Lower leg skin (tissue), 4 donors: ENCODE data around the gene SLC22A23. TPM values are rescaled to one million over a fixed set of nuclear protein-coding genes. Genes with fewer than 3 reads are reported as not detected.

ENCODE experiments used
- DNase-seq, 2 donors: peaks; one replicate each; pipeline ENCODE4 v3.0.0-alpha.2; 2019; ENCODE audit warnings: low spot score in 2 of 2
- H3K4me3 ChIP-seq: fragments of 200-600 bp; sonication (generic); 2 replicates; pipeline ENCODE4 v1.5.1; 2017; ENCODE audit warnings: mild to moderate bottlenecking, low read depth; ENCODE audit not compliant: poor library complexity, severe bottlenecking
- POLR2A ChIP-seq, 2 donors: fragments of 450-650 bp; IDR thresholded peaks; one replicate each; pipeline ENCODE4 v1.6.1; 2016 to 2017; ENCODE audit warnings: antibody characterized with exemption in 2 of 2, mild to moderate bottlenecking in 1 of 2, moderate library complexity in 1 of 2
- WGBS, 2 donors: methylation state at CpG; one replicate each; pipeline ENCODE4 v1.1.5; 2018; 5-methylcytosine and 5-hydroxymethylcytosine counted together
- intact Hi-C: fragments of 100-400 bp; cut with DNase I; formaldehyde crosslinking; loops from one replicate; pipeline ENCODE4 v1.15.0; 2023; ENCODE audit warnings: low total_unique reads
- total RNA-seq, 4 donors: library from RNA; depleted of rRNA; stranded (reverse); fragments of >200 nt; gene quantifications; one replicate each; pipeline ENCODE4 v1.1.0, GENCODE V29; 2016
- TF ChIP-seq, protein P1 (sequence below), 3 donors: fragments of 450-650 bp; IDR thresholded peaks; one replicate each; pipeline ENCODE4 v1.5.1; 2016; ENCODE audit warnings: antibody characterized with exemption in 3 of 3, mild to moderate bottlenecking in 3 of 3, moderate library complexity in 2 of 3

SLC22A23 gene
- total RNA-seq, 4 donors from 2014 or later = 29.2 to 50.7 (median 43.2) TPM

DNA sequence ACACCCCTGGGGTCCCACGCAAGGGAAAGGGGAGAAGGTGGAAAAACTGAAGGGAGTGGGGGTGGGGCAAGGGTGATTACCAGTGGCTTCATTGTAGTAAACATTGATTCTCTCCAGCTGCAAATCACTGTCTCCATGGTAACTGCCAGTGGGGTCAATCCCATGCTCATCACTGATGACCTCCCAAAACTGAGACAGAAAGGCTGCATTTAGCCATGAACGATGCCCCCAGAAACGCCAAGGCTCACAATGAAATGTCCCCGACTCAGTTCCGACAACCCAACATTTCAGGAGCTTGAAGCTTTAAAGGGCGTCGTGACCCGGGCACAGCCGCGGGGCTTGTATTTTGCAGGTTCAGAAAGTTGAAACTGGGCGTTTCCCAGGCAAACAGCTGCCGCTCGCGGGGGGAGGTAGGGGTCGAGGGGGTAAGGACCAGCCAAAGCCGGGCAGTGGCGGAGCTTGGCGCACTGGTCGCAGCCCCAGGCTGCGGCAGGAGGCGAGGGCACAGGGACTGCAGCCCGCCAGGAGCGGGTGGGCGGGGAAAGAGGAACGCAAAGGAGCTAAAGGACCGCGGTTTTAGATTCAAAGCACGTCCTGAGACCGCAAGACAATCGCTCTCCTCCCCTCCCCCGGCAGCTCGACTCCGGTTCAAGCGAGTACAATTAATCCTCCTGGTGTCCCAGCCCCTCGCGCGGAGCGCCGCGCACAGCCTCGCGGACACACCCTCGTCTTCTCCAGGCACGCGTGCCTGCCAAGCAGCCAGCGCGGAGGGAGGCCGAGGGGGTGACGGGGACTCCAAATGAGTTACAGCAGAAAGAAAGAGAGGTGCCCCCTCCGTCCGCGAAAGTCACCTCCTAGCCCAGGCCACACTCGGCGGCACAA lies 230.1 kb downstream of the SLC22A23 start:
- peak in 1 of 2 donors; percentile 86 for DNase-seq
- WGBS, 2 donors = 4 to 5% methylated on average over 35 to 47 of the region's 54 CpGs
- intact Hi-C loops = no loop called here
- H3K4me3 ChIP-seq = peak overlapping the region; percentile 10
- TF ChIP-seq, protein P1, sequence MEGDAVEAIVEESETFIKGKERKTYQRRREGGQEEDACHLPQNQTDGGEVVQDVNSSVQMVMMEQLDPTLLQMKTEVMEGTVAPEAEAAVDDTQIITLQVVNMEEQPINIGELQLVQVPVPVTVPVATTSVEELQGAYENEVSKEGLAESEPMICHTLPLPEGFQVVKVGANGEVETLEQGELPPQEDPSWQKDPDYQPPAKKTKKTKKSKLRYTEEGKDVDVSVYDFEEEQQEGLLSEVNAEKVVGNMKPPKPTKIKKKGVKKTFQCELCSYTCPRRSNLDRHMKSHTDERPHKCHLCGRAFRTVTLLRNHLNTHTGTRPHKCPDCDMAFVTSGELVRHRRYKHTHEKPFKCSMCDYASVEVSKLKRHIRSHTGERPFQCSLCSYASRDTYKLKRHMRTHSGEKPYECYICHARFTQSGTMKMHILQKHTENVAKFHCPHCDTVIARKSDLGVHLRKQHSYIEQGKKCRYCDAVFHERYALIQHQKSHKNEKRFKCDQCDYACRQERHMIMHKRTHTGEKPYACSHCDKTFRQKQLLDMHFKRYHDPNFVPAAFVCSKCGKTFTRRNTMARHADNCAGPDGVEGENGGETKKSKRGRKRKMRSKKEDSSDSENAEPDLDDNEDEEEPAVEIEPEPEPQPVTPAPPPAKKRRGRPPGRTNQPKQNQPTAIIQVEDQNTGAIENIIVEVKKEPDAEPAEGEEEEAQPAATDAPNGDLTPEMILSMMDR (IDR thresholded peaks at IDR 0.05) = no peak
- TF ChIP-seq POLR2A (IDR thresholded peaks at IDR 0.05) = no peak

DNA sequence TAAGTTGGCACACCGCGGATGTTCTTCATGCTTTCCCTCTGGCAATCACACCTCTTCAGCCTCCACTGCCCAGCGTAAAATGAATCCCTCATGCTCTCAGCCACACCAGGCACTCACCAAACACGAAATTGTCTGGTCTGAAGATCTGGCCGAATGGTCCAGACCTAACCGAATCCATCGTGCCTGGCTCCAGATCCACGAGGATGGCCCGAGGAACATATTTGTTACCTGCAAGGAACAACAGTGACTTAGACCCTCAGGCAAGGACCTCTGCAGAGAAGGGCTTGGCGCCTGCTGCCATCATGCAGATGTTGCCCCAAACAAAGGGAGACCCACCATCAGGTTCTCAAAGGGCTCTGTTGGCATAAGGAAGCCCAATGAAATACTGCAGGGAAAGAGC lies 230.8 kb downstream of the SLC22A23 start:
- H3K4me3 ChIP-seq = no peak overlapping the region
- peak in 1 of 2 donors; percentile 67 for DNase-seq
- 87 to 88% methylated on average over 10 of the region's 10 CpGs for WGBS, 2 donors
- TF ChIP-seq, protein P1 (IDR thresholded peaks at IDR 0.05) = no peak
- TF ChIP-seq POLR2A (IDR thresholded peaks at IDR 0.05) = no peak
- intact Hi-C loops = no loop called here

DNA sequence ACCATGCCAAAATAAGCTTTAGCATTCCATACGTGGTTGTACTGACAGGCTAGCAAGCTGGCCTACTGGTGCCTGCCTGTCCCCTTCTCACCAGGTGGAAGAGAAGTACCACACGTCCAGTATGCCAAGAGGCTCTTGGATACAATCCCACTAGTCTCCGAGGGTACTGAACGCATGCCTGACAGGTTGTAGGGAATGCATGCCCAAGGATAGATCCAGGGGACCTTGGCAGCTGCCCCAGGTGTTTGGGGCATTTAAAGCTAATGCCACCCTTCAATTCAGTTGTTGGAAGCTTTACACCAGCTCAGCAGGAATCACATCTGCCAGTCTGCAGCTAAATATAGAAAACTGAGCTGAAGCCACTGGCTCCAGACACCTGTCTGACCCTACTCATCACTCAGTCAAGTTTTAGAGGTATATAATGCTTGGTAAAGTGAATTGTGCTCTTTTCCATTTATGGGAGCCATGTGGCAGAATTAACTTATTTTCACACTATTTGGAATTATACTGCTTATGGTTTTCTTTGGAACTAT lies 234.3 kb downstream of the SLC22A23 start:
- TF ChIP-seq POLR2A (IDR thresholded peaks at IDR 0.05) = no peak
- intact Hi-C loops = no loop called here
- no peak overlapping the region for H3K4me3 ChIP-seq
- WGBS, 2 donors = 72 to 81% methylated on average over 4 of the region's 4 CpGs
- peak in 1 of 2 donors; percentile 9 for DNase-seq

DNA sequence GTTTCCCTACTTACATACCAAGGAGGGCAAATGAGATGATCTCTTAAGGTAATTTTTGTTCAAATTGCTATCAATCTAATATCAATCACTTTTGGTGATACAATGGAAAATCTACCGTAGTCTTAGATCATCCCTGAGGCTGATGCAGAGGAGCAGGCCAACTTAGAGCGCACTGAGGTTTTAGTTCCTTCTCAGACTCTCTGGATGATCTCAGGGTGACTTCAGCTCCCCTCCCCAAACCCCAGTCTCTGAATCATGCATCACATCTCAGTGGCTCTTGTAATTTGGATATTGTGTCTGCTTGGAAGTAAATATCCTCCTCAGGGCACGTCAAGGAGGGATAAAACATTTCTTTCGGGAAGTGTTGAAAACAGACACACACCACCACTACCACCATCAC lies 235.3 kb downstream of the SLC22A23 start:
- no peak for DNase-seq
- H3K4me3 ChIP-seq = no peak overlapping the region
- 88 to 89% methylated on average over 4 of the region's 4 CpGs for WGBS, 2 donors
- intact Hi-C loops = no loop called here
- TF ChIP-seq POLR2A (IDR thresholded peaks at IDR 0.05) = no peak
- TF ChIP-seq, protein P1 (IDR thresholded peaks at IDR 0.05) = no peak

DNA sequence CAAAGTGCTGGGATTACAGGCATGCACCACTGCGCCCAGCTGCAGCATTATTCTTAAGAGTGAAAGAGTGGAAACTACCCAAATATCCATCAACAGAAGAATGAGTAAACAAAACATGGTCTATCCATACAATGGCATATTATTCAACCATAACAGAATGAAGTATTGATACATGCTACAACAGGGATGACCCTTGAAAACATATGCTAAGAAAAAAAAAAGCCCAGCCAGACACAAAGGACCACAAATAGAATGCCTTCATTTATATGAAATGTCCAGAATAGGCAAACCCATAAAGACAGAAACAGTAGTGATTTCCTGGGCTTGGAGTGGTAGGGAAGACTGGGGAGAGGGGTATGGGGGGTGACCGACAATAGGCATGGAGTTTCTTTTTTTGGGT lies 236.5 kb downstream of the SLC22A23 start:
- TF ChIP-seq POLR2A (IDR thresholded peaks at IDR 0.05) = no peak
- TF ChIP-seq, protein P1 (IDR thresholded peaks at IDR 0.05) = no peak
- DNase-seq = no peak
- intact Hi-C loops = no loop called here
- H3K4me3 ChIP-seq = no peak overlapping the region
- 87 to 89% methylated on average over 2 of the region's 2 CpGs for WGBS, 2 donors

Other genes starting within 250 kb of the SLC22A23 start
- gene TUBB2B, start 229.4 kb downstream of the SLC22A23 start, total RNA-seq = 10 to 100 TPM in 2 of 4 donors, 1 to 10 TPM in 2; 1.0 to 14.6 (median 7.5) TPM
- 10 to 100 TPM; 16.2 to 22.1 (median 19.1) TPM for gene PSMG4, start 198.1 kb downstream of the SLC22A23 start, total RNA-seq